ENCODE measurements around the gene FHIT.

DNA sequence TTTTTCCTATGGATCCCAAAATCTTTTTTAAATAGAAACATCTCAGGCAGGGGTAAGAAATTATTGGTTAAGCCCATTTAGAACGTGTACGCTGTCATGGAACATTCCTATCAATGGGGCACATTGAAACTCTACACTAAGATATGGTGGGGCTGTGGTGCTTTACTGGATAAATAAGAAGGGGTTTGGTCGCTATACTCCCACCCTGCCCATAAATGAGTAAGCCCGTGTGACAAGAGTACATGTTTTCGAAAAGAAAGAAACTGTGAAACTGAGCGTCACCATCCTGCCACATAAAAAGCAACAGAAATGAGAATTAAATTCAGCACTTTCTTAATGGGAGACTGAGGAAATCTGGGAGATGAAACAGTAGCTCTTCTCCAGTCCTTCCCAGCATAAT lies 1271.7 kb downstream of the FHIT start:
- TF ChIP-seq CTCF (IDR thresholded peaks at IDR 0.05; ENCODE audit: low read depth, low read length) (no peak), EZH2phosphoT487 (IDR thresholded peaks at IDR 0.05; ENCODE audit: low read depth) (no peak)
